GM21529 (cell line): ENCODE measurements around the gene GRID2IP.
"Not testable (repeated sequence)": the region's sequence is repeated elsewhere in the genome, so short reads cannot be mapped to it uniquely, and the experiment has no call there.

Source experiments
- ATAC-seq: cut with Tn5 transposase; IDR thresholded peaks from one replicate; pipeline ENCODE4 v1.9.1; 2021; ENCODE audit not compliant: unreplicated experiment

Gene GRID2IP

DNA sequence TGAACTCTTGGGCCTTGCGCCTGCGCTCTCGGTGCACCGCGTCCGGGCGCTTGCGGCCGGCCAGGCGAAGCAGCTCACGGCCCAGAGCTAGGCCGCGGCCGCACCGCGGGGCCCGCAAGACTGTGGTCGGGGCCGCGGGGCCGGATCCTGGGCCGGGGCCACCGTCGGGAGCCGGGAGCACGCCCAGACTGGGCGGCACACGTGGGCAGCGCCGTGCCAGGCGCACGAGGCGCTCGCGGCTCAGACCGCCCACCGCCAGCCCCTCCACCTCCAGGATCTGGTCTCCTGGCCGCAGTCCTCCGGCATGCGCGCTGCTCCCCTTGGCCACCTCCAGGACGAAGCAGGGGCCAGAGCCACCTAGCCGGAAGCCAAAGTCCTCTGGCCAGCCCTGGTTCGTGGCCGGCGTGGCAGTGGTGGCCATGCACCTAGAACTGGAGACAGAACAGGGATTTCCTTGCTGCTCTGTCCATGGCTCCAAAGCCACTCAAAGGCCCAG, at the start of gene GRID2IP:
Gene GRID2IP, minus strand, starts transcription at position 446 of the 496 bp plus-strand sequence. Its CDS starts 25 bp downstream, at position 421.
- no peak for ATAC-seq

DNA sequence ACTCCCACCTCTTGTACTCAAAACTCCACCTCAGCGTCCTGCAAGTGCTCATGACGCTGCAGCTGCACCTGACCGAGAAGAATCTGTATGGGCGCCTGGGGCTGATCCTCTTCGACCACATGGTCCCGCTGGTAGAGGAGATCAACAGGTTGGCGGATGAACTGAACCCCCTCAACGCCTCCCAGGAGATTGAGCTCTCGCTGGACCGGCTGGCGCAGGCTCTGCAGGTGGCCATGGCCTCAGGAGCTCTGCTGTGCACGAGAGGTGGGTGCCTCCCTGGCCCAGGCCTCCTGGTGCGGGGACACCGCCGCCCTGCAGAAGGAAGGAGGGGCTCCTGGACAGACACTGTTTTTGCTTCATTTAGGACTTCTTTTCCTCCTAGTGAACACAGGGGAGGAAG, 48.8 kb upstream of the GRID2IP start:
- no peak for ATAC-seq

DNA sequence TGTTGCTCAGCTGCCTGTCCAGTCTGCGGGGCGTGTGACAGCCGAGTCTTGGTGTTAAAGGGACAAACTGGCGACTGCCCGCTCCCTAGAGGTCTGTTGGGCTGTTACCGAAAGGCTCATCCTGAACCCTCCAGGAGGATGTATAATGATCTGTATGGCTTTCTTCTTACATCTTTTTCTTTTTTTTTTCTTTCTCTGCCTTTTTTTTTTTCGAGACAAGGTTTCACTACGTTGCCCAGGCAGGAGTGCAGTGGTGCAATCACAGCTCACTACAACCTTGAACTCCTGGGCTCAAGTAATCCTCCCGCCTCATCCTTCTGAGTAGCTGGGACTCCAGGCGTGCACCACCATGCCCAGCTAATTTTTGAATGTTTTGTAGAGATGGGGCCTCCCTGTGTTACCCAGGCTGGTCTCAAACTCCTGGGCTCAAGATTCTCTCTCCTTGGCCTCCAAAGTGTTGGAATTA, 39.4 kb upstream of the GRID2IP start:
- peak; percentile 36 for ATAC-seq

DNA sequence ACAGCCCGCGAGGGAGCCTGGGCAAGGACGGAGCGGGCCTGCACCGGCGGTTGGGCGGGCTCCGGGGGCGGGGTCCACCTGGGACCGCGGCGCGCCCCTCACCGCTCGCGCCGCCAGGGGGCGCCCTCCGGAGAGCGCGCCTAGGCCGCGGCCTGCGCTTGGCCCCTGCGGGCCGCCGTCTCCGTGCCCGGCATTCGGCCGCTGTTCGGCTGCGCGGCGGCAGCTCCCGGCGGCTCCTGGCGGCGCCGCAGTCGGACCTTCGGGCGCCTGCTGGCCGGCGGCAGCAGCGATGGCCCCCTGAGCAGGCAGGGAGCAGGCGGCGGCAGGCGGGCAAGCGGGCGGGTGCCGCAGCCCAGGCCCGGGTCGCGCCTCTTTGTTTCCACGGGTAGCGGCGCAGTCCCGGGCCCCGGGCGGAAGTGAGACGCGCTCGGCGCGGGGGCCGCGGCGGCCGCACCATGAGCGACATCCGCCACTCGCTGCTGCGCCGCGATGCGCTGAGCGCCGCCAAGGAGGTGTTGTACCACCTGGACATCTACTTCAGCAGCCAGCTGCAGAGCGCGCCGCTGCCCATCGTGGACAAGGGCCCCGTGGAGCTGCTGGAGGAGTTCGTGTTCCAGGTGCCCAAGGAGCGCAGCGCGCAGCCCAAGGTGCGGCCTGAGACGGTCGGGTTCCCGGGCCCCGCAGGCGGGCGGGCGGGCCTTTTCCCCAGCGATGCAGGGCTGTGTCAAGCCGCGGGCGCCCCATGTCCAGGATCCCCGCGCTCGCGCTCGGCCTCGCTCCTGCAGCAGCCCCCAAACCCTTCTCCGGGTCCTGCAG, 38.8 kb upstream of the GRID2IP start, which contains the start of gene INTS15:
Gene INTS15, plus strand, starts transcription at position 193 of the 816 bp plus-strand sequence. Its CDS starts 263 bp downstream, at position 456.
- ATAC-seq = peak; percentile 84

DNA sequence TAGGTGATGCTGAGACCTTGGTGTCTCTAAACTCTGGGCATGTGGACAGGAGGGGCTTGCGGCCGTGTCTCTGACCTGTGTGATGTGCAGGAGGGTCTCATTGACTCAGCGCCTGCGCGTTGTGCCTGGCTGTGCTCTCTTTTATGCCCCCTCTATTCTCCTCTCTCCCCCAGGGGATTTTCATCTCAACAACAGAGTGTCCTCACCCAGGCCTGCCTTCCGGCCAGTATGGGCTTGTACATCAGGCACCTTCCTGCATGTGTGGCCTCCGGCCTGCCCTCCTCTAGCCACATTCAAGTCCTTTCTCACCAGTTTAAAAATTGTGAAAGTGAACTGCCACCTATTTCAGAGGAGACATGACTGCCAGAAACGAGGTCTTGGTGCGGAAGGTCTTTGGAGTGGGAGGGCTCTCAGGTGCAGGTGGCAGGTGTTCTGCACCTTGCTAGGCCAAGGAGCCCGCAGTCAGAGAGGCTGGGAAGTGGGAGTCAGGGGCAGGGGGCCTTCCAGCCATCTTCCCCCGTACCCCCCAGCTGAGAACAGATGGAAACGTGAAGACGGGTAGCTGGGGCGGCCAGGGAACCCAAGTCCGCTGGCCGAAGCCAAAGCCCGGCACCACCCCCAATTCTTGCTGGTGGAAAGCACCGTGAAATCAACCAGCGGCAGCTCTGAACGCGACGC, 38.0 kb upstream of the GRID2IP start:
- ATAC-seq = no peak

DNA sequence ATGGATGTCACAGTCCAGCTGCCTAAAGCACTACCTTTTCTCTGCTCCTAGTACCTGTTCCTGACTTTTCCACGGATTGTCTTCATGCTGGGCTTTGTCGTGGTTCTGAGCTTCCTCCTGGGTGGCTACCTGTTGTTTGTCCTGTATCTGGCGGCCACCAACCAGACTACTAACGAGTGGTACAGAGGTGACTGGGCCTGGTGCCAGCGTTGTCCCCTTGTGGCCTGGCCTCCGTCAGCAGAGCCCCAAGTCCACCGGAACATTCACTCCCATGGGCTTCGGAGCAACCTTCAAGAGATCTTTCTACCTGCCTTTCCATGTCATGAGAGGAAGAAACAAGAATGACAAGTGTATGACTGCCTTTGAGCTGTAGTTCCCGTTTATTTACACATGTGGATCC, 37.3 kb upstream of the GRID2IP start:
- ATAC-seq = no peak

DNA sequence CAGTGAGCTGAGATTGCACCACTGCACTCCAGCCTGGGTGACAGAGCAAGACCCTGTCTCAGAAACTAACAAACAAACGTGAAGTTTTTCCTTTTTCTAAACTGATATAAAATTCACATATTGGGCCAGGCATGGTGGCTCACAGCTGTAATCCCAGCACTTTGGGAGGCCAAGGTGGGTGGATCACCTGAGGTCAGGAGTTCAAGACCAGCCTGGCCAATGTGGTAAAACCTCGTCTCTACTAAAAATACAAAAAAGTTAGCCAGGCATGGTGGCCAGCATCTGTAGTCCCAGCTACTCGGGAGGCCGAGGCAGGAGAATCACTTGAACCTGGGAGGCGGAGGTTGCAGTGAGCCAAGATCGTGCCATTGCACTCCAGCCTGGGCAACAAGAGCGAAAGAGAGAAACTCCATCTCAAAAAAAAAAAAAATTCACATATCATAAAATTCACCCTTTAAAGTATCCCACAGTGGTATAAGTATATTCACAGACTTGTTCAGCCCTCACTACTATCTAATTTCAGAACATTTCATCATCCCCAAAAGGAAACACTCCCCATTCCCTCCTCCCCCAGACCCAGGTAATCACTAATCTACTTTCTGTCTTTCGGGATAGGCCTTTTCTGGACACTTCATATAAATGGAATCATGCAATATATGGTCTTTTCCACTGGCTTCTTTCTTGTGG, 34.6 kb upstream of the GRID2IP start:
- not testable (repeated sequence) for ATAC-seq

DNA sequence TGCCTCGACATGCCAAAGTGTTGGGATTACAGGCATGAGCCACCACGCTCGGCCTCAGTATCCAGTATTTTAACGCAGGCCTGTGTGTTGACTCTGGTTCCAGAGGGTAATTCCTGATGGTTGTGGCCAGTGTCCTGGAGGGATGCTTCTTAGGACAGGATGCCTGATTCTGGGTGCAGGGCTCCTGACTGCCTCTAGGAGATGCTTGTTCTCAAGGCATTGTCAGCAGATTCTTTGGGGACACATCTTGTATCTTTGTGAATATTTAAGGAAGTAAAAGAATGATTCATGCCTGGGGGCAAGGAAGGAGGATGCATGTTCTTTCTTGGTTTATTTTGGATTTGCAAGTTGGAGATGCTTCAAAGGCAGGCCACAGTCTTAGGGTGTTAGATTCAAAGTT, 28.2 kb upstream of the GRID2IP start:
- ATAC-seq = no peak

DNA sequence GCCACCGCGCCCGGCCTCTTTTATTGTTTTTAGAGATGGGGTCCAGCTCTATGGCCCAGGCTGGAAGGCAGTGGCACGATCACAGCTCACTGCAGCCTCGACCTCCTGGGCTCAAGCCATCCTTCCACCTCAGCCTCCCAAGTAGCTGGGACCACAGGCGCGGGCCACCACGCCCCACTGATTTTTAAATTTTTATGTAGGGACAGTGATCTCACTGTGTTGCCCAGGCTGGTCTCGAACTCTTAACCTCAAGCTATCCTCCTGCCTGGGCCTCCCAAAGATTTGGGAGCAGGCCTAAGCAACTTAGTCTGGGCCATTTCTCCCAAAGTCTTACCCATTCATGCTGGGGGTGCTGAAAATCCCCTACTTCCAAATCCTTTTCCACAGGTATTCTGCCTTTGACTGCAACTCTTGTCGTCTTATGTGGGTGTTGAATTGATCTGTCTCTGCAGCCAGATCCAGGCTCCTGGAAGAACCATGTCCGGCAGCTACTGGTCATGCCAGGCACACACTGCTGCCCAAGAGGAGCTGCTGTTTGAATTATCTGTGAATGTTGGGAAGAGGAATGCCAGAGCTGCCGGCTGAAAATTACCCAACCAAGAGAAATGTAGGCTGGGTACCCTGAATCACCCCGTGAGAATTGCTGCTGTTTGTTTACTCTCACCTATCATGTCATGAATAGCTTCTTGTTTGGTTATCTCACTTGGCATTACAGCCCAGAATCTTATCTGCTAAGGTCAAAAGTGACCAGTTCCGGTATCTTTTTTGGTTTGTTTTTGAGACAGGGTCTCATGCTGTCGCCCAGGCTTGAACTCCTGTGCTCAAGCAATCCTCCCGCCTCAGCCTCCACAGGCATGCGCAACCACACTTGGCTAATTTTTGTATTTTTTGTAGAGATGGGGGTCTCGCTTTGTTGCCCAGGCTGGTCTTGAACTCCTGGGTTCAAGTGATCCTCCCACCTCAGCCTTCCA, 27.1 kb upstream of the GRID2IP start:
- no peak for ATAC-seq

DNA sequence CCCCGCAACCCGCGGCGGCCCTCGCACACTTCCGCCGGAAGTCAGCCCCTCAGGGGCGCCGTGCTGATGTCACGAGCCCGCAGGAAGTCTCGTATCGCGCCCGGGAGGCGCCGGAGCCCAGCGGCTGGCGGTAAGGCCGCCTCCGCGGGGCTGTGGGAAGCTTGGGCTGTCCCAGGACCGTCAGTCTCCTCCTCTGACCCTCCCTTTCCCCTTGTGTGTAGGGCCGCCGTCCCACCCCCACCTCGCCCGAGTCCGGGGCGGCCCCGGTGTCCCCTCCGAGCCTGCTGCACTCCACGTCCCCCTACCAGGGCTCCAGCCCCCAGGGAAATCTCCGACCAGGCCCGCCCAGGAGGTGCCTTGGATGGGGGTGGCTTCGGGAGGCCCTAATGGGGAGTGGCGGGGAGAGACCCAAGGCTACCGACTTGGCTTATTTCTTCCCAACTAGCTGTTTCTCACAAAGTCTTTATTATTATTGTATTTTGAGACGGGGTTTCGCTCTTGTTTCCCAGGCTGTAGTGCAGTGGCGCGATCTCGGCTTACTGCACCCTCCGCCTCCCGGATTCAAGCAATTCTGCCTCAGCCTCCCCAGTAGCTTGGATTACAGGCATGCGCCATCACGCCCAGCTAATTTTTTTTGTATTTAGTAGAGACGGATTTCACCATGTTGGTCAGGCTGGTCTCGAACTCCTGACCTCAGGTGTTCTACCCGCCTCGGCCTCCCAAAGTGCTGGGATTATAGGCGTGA, 26.3 kb upstream of the GRID2IP start, which contains the start of gene ZDHHC4:
Gene ZDHHC4, plus strand, starts transcription at position 86 of the 745 bp plus-strand sequence. CDS start 3,108 bp downstream, outside the sequence.
- ATAC-seq = peak; percentile 96

DNA sequence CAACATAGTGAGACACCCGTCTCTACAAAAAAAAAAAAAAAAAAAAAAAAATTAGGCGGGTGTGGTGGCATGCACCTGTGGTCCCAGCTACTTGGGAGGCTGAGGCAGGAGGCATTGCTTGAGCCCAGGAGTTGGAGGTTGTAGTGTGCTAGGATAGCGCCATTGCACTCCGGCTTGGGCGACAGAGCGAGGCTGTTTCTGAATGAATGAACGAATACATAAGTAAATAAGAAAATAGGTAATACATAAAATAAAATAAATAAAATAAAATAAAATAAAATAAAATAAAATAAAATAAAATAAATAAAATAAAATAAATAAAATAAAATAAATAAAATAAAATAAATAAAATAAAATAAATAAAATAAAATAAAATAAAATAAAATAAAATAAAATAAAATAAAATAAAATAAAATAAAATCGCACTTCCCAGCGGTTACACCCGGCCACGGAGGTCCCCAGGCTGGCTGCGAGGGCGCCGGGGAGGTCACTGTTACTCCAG, 25.7 kb upstream of the GRID2IP start:
- ATAC-seq = not testable (repeated sequence)

DNA sequence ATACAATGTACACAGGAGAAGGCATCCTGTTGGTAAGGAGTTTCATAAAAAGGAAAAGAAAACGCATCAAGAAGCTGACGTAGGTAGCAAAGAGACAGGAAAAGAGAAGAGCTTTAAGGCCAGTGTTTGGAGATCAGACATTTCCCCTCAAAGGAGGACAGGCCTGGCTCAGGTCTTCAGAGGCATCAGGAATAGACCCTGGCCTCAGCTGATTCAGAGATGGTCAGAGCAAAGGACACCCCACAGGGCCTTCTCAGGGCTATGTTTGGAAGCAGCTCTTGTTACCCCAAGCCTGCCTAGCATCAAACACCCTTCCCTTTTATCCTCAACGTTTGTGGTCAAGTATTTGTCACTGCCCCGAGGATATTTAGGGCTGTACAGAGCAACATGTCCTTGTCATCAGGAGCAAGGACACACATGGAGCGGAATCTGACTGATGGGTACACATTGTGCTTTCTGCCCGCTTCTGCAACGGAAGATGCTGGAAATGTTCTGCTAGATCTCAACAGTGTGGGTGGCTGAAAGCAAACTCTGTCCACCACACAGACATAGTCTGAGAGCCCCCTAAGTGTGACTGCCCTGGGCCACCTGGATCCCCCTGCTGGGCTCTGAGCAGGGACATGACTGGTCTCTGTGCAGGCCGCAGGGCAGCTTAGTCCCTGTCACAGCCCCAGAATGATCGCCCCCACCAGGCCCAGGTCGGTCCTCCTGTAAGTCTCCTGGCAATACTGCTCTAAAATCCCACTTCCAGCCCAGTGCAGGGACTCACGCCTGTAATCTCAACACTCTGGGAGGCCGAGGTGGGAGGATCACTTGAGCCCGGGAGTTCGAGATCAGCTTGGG, 25.0 kb upstream of the GRID2IP start:
- no peak for ATAC-seq

DNA sequence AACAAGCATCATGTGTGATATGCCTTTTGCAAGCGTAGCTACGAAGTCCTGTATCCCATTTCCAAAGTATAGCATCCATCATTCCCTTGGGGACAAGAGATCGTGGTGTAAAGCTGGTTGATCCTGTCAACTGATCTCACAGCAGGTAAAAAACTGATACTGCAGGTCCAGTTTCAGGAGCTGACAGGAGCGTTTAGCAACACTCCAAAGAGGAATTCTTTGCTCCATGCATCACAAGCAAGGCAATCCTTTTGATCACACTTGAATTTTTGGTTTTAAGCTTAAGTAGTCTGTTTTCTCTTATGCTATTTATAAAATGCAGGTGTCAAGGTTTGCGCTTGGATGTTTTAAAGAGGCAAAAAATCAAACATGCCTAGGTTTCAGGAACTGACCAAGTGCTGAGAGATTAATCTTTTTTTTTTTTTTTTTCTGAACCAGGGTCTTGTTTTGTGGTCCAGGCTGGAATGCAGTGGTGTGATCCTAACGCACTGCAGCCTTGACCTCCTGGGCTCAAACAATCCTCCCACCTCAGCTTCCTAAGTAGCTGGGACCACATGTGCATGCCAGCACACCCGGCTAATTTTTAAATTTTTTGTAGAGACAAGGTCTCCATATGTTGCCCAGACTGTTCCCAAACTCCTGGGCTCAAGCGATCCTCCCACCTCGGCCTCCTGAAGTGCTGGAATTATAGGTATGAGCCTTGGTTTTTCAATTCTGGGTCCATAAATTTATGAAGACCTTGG, 24.2 kb upstream of the GRID2IP start:
- ATAC-seq = no peak

DNA sequence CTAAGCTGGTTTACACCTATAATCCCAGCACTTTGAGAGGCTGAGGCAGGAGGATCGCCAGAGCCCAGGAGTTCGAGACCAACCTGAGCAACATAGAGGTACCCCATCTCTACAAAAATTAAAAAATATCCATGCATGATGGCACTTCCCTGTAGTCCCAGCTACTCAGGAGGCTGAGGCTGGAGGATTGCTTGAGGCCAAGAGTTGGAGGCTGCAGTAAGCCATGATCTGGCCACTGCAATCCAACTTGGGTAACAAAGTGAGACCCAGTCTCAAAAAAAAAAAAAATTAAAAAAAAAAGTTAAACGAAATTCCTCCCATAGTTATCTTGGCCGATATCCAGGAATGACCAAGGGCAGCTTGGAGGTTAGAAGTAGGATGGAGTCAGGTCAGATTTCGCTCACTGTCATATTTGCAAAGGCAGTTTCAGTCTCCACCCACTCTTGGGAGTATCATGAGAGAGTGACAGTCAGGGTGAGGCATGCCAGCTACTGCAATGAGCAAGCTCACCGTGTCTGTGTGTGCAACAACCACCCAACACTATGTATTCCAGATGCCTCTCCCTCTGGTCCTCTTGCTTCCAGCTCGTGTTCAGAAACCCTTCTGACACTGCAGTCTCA, 20.0 kb upstream of the GRID2IP start:
- ATAC-seq = no peak

DNA sequence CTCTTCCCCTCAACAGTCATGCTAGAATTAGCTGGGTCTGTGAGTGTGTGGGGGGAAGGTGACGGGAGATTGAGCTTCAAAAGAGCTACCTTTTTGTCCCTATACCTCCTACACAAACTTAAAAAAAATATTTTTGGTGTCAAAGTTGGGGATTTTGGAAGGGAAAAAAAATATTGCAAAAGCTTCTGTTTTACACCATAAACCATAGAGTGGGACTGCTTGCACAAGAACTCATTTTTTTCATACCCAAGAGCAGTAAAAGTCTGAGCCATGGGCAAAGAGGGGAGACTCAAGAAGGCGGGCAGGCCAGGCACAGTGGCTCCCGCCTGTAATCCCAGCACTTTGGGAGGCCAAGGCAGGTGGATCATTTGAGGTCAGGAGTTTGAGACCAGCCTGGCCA, 16.6 kb upstream of the GRID2IP start:
- ATAC-seq = no peak

DNA sequence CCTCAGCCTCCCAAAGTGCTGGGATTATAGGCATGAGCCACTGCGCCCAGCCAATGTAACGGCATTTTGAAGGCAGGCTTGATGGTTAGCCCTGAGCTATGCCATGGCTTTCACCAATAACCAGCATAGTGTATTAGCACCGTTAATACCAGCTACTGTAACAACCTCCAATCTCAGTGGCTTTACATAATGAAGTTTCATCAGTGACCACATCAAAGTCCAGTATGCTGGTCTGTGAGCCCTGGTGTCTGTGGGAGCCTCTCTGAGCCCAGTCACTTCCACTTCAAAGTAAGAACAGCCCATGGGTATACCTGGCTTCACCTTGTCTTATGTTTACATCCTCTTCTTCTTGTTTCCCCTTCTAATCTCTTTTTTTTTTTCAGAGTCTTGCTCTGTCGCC, 14.4 kb upstream of the GRID2IP start:
- no peak for ATAC-seq
